Measurements from ENCODE around the gene NBPF11.
A peak's percentile ranks its signal among the peaks of the same experiment; 100 is the strongest.
"Not testable (repeated sequence)": the region's sequence is repeated elsewhere in the genome, so short reads cannot be mapped to it uniquely, and the experiment has no call there.

Gene NBPF11
- 7.5 to 31.8 (median 30.2) reads per million in 3 experiments for total RNA-seq

GRCh38 chr1:148151911-148152656 lies at the start of gene NBPF11:
TSS of gene NBPF11 (minus strand) at chr1:148152281. CDS start at chr1:148127003, 25,278 bp downstream.
- peak; percentile 74 for DNase-seq

GRCh38 chr1:148197396-148197795 lies 45.3 kb upstream of the NBPF11 start:
- not testable (repeated sequence) for DNase-seq

GRCh38 chr1:148196949-148197348 lies 44.9 kb upstream of the NBPF11 start:
- not testable (repeated sequence) for DNase-seq

- not testable (repeated sequence) for DNase-seq
Measured at GRCh38 chr1:148195115-148195514, 43.0 kb upstream of the NBPF11 start.

GRCh38 chr1:148188768-148189167 lies 36.7 kb upstream of the NBPF11 start:
- not testable (repeated sequence) for DNase-seq

GRCh38 chr1:148178682-148179081 lies 26.6 kb upstream of the NBPF11 start:
- not testable (repeated sequence) for DNase-seq

GRCh38 chr1:148175414-148175813 lies 23.3 kb upstream of the NBPF11 start:
- DNase-seq: not testable (repeated sequence)

- DNase-seq: not testable (repeated sequence)
Measured at GRCh38 chr1:148171995-148172394, 19.9 kb upstream of the NBPF11 start.

- DNase-seq: no peak
Measured at GRCh38 chr1:148166558-148167492, 14.7 kb upstream of the NBPF11 start.

GRCh38 chr1:148162363-148162762 lies 10.3 kb upstream of the NBPF11 start:
- DNase-seq: no peak

- DNase-seq: no peak
Measured at GRCh38 chr1:148161053-148161901, 9.2 kb upstream of the NBPF11 start.

- no peak for DNase-seq
Measured at GRCh38 chr1:148160343-148161052, 8.4 kb upstream of the NBPF11 start.

- no peak for DNase-seq
Measured at GRCh38 chr1:148160048-148160342, 7.9 kb upstream of the NBPF11 start.

GRCh38 chr1:148158341-148159003 lies 6.4 kb upstream of the NBPF11 start:
- no peak for DNase-seq

GRCh38 chr1:148157803-148158202 lies 5.7 kb upstream of the NBPF11 start:
- not testable (repeated sequence) for DNase-seq

GRCh38 chr1:148155494-148156275 lies 3.6 kb upstream of the NBPF11 start:
- not testable (repeated sequence) for DNase-seq

- not testable (repeated sequence) for DNase-seq
Measured at GRCh38 chr1:148152795-148153194, 714 bp upstream of the NBPF11 start.

GRCh38 chr1:148151371-148151819 lies 686 bp downstream of the NBPF11 start:
- DNase-seq: not testable (repeated sequence)

- DNase-seq: not testable (repeated sequence)
Measured at GRCh38 chr1:148150945-148151344, 1.1 kb downstream of the NBPF11 start.

- not testable (repeated sequence) for DNase-seq
Measured at GRCh38 chr1:148150014-148150413, 2.1 kb downstream of the NBPF11 start.
